NCI-H82 treated with DMSO at 0.1 percent for 48 hours (cell line): ENCODE measurements around the gene PRKCA.
"Not testable (repeated sequence)": the region's sequence is repeated elsewhere in the genome, so short reads cannot be mapped to it uniquely, and the experiment has no call there.

ENCODE experiments used
- DNase-seq: peaks from one replicate; lab custom pipeline; 2025; ENCODE audit not compliant: unreplicated experiment; lab: John Stamatoyannopoulos, UW

PRKCA gene

GRCh38 chr17:66432411-66432957 lies 130.1 kb downstream of the PRKCA start:
- no peak for DNase-seq

- DNase-seq, result no peak
Measured at GRCh38 chr17:66432996-66433551, 130.7 kb downstream of the PRKCA start.

GRCh38 chr17:66435182-66435581 lies 132.8 kb downstream of the PRKCA start:
- no peak for DNase-seq

GRCh38 chr17:66436631-66437030 lies 134.2 kb downstream of the PRKCA start:
- no peak for DNase-seq

- no peak for DNase-seq
Measured at GRCh38 chr17:66437476-66438026, 135.1 kb downstream of the PRKCA start.

- DNase-seq, result no peak
Measured at GRCh38 chr17:66438101-66438500, 135.7 kb downstream of the PRKCA start.

GRCh38 chr17:66441101-66441661 lies 138.8 kb downstream of the PRKCA start:
- no peak for DNase-seq

GRCh38 chr17:66443166-66443565 lies 140.8 kb downstream of the PRKCA start:
- DNase-seq, result no peak

GRCh38 chr17:66443606-66444005 lies 141.2 kb downstream of the PRKCA start:
- no peak for DNase-seq

GRCh38 chr17:66444031-66444430 lies 141.6 kb downstream of the PRKCA start:
- no peak for DNase-seq

GRCh38 chr17:66445229-66445628 lies 142.8 kb downstream of the PRKCA start:
- no peak for DNase-seq

GRCh38 chr17:66446419-66446818 lies 144.0 kb downstream of the PRKCA start:
- no peak for DNase-seq

- DNase-seq, result no peak
Measured at GRCh38 chr17:66447159-66447558, 144.7 kb downstream of the PRKCA start.

GRCh38 chr17:66448026-66448639 lies 145.7 kb downstream of the PRKCA start:
- no peak for DNase-seq

- no peak for DNase-seq
Measured at GRCh38 chr17:66449418-66449977, 147.1 kb downstream of the PRKCA start.

- no peak for DNase-seq
Measured at GRCh38 chr17:66450008-66450851, 147.8 kb downstream of the PRKCA start.

GRCh38 chr17:66450852-66451158 lies 148.4 kb downstream of the PRKCA start:
- no peak for DNase-seq

- peak; percentile 69 for DNase-seq
Measured at GRCh38 chr17:66451188-66452149, 149.1 kb downstream of the PRKCA start.

- no peak for DNase-seq
Measured at GRCh38 chr17:66455060-66455459, 152.6 kb downstream of the PRKCA start.

GRCh38 chr17:66457499-66457898 lies 155.1 kb downstream of the PRKCA start:
- not testable (repeated sequence) for DNase-seq
